Vagina (tissue), 2 donors: ENCODE results near the gene RYR2.

Experiments used
- CTCF ChIP-seq, 3 experiments: fragments of 450-650 bp in 2 of 3; fragments of 200-600 bp in 1 of 3; sonication (generic) in 1 of 3; IDR thresholded peaks; one replicate each; pipeline ENCODE4 v1.5.1; 2017 to 2019; ENCODE audit warnings: antibody characterized with exemption in 3 of 3, mild to moderate bottlenecking in 2 of 3, moderate library complexity in 2 of 3
- POLR2A ChIP-seq, 2 donors: fragments of 450-650 bp; IDR thresholded peaks; one replicate each; pipeline ENCODE4 v1.6.1; 2017; ENCODE audit warnings: antibody characterized with exemption in 2 of 2, mild to moderate bottlenecking in 2 of 2, moderate library complexity in 2 of 2
- POLR2AphosphoS5 ChIP-seq, 2 donors: sonication (generic); formaldehyde crosslinking; IDR thresholded peaks; one replicate each; pipeline ENCODE4 v1.9.0; 2017; ENCODE audit warnings: antibody characterized with exemption in 2 of 2, mild to moderate bottlenecking in 2 of 2, low read depth in 1 of 2; ENCODE audit not compliant: insufficient read depth in 1 of 2

DNA sequence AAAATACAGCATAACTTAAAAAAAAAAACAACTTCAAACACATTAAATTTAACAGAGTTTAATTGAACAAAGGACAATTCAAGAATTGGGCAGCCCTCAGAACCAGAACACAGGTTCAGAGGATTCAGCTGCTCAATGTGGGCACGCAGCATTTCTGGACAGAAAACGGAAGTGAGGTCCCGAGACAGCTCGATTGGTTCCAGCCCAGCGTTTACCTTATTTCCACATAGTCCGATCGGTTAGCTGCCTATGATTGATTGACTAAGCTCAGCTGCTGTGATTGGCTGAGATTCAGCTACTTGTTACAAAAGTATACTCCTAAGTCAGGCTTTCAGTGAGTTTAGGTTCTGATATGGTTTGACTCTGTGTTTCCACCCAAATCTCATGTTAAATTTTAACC is 815.5 kb downstream of the RYR2 start:
- no peak for TF ChIP-seq CTCF (IDR thresholded peaks at IDR 0.05)
- no peak for TF ChIP-seq POLR2A (IDR thresholded peaks at IDR 0.05)
- TF ChIP-seq POLR2AphosphoS5 (IDR thresholded peaks at IDR 0.05; ENCODE audit: insufficient read depth in 1 of 2, low read depth in 1 of 2), result no peak
